HCT116 (cell line): Measurements from ENCODE around the gene ASAP2. TPM values are rescaled to one million over a fixed set of nuclear protein-coding genes. Genes with fewer than 3 reads are reported as not detected.

ENCODE experiments used
- ATAC-seq: fragments of 200-7000 bp; cut with Tn5 transposase; 2 replicates; pipeline ENCODE4 v1.9.1; 2020; ENCODE audit warnings: mild to moderate bottlenecking, moderate library complexity
- BruUV-seq: library from RNA; stranded (reverse); fragments of 400-500 nt; replicated peaks from 2 replicates; lab custom pipeline; 2021; lab: Mats Ljungman, UMichigan
- CTCF ChIA-PET: fragments of 300-600 bp; sonication (Branson Sonifier 250); formaldehyde crosslinking; loops from one replicate; lab custom pipeline; 2021; ENCODE audit warnings: antibody characterized with exemption; lab: Charles Lee
- POLR2A ChIA-PET: fragments of 300-600, 350-600 bp; sonication (Branson Sonifier 250); formaldehyde crosslinking; loops from one replicate; lab custom pipeline; 2021; ENCODE audit warnings: antibody characterized with exemption; lab: Charles Lee
- RAD21 ChIA-PET, 2 experiments: fragments of 300-600 bp; sonication (Branson Sonifier 250); formaldehyde crosslinking; loops; one replicate each; lab custom pipeline; 2023; ENCODE audit warnings: low total read pairs in 2 of 2; ENCODE audit not compliant: uncharacterized antibody in 2 of 2, unreplicated experiment in 2 of 2, low non-redundant PET in 1 of 2; lab: Charles Lee
- DNase-seq: peaks from one replicate; pipeline ENCODE4 v3.0.0-alpha.2; 2010; ENCODE audit warnings: low read depth, low spot score
- H2AFZ ChIP-seq: fragments of 200-600 bp; shearing (Covaris generic), sonication (generic); 2 replicates; pipeline ENCODE4 v1.6.1; 2017; ENCODE audit warnings: low read depth, mixed run types, mixed read lengths, antibody characterized with exemption, low read length; ENCODE audit not compliant: poor library complexity, severe bottlenecking
- H3K27ac ChIP-seq: 2 replicates; pipeline ENCODE4 v1.5.1; 2012; ENCODE audit warnings: low read depth, low read length
- H3K27me3 ChIP-seq: fragments of 200-600 bp; sonication (generic); 2 replicates; pipeline ENCODE4 v1.6.1; 2016; ENCODE audit warnings: mixed run types, low read length, mixed read lengths; ENCODE audit not compliant: insufficient read depth
- H3K36me3 ChIP-seq, 2 experiments: fragments of 200-500 bp in 1 of 2; fragments of 200-600 bp in 1 of 2; sonication (Bioruptor generic) in 1 of 2; sonication (generic) in 1 of 2; 2 replicates each; pipeline versions ENCODE4 v1.5.1 to v1.6.1; 2014 to 2016; ENCODE audit warnings: low read length in 2 of 2, inconsistent platforms in 1 of 2, mixed read lengths in 1 of 2, mixed run types in 1 of 2; ENCODE audit not compliant: insufficient read depth in 2 of 2, control insufficient read depth in 1 of 2
- H3K4me1 ChIP-seq, 2 experiments: fragments of 200-600 bp in 1 of 2; sonication (generic) in 1 of 2; 2 replicates each; pipeline versions ENCODE4 v1.5.1 to v1.6.1; 2012 to 2017; ENCODE audit warnings: low read length in 2 of 2, inconsistent platforms in 1 of 2, mild to moderate bottlenecking in 1 of 2, mixed read lengths in 1 of 2, mixed run types in 1 of 2, moderate library complexity in 1 of 2; ENCODE audit not compliant: insufficient read depth in 2 of 2, control insufficient read depth in 1 of 2
- H3K4me2 ChIP-seq: fragments of 200-600 bp; sonication (generic); 2 replicates; pipeline ENCODE4 v1.6.1; 2017; ENCODE audit warnings: mixed run types, low read length, mixed read lengths
- H3K4me3 ChIP-seq, 2 experiments: fragments of 200-600 bp in 1 of 2; sonication (generic) in 1 of 2; replicated peaks in 1 of 2; 2 replicates each; pipeline ENCODE4 v1.5.1; 2011 to 2016; ENCODE audit warnings: low read length in 2 of 2, control low read depth in 1 of 2, low read depth in 1 of 2, mild to moderate bottlenecking in 1 of 2, mixed read lengths in 1 of 2, mixed run types in 1 of 2
- H3K79me2 ChIP-seq: fragments of 200-600 bp; sonication (generic); 2 replicates; pipeline ENCODE4 v1.6.1; 2017; ENCODE audit warnings: mild to moderate bottlenecking, mixed run types, low read length, moderate library complexity, mixed read lengths; ENCODE audit not compliant: insufficient read depth
- H3K9ac ChIP-seq: fragments of 200-600 bp; sonication (generic); 2 replicates; pipeline ENCODE4 v1.6.1; 2016; ENCODE audit warnings: low read length, mixed read lengths
- H3K9me2 ChIP-seq: fragments of 200-600 bp; sonication (generic), shearing (Covaris generic); 2 replicates; pipeline ENCODE4 v1.6.1; 2017; ENCODE audit warnings: mixed run types, mild to moderate bottlenecking, moderate library complexity; ENCODE audit not compliant: insufficient read depth
- H3K9me3 ChIP-seq, 2 experiments: fragments of 200-500 bp in 1 of 2; fragments of 200-600 bp in 1 of 2; sonication (Bioruptor generic) in 1 of 2; sonication (generic) in 1 of 2; 2 replicates each; pipeline ENCODE4 v1.6.1; 2014 to 2017; ENCODE audit warnings: low read length in 2 of 2, mixed read lengths in 2 of 2, inconsistent platforms in 1 of 2, low read depth in 1 of 2, mild to moderate bottlenecking in 1 of 2, mixed run types in 1 of 2, moderate library complexity in 1 of 2; ENCODE audit not compliant: control insufficient read depth in 1 of 2, insufficient read depth in 1 of 2
- H4K20me1 ChIP-seq: fragments of 200-600 bp; sonication (generic), shearing (Covaris generic); 2 replicates; pipeline ENCODE4 v1.6.1; 2017; ENCODE audit warnings: mixed run types, mild to moderate bottlenecking, moderate library complexity; ENCODE audit not compliant: insufficient read depth
- ATF3 ChIP-seq: IDR thresholded peaks from 2 replicates; pipeline ENCODE4 v1.6.1; 2012
- CEBPB ChIP-seq: IDR thresholded peaks from 2 replicates; pipeline ENCODE4 v1.6.1; 2012; ENCODE audit warnings: low read depth
- EGR1 ChIP-seq: IDR thresholded peaks from 2 replicates; pipeline ENCODE4 v1.6.1; 2012; ENCODE audit warnings: low read depth
- ELF1 ChIP-seq: IDR thresholded peaks from 2 replicates; pipeline ENCODE4 v1.6.1; 2012; ENCODE audit warnings: low read depth, borderline replicate concordance
- EZH2phosphoT487 ChIP-seq: fragments of 200-600 bp; IDR thresholded peaks from 2 replicates; pipeline ENCODE4 v1.6.1; 2018; ENCODE audit warnings: antibody characterized with exemption, borderline replicate concordance
- FOSL1 ChIP-seq: IDR thresholded peaks from 2 replicates; pipeline ENCODE4 v1.6.1; 2012; ENCODE audit warnings: low read depth
- JUND ChIP-seq: IDR thresholded peaks from 2 replicates; pipeline ENCODE4 v1.6.1; 2012
- TCF7L2 ChIP-seq: IDR thresholded peaks from 2 replicates; pipeline ENCODE4 v1.7.0; 2011; ENCODE audit warnings: borderline replicate concordance, inconsistent platforms; ENCODE audit not compliant: insufficient read depth, insufficient read length; ENCODE audit errors: extremely low read depth
- ZNF274 ChIP-seq: fragments of 200-500 bp; sonication (Bioruptor generic); IDR thresholded peaks from 2 replicates; pipeline ENCODE4 v1.6.1; 2014; ENCODE audit warnings: mild to moderate bottlenecking, low read depth, low read length, inconsistent platforms
- intact Hi-C: fragments of 100-400 bp; cut with micrococcal nuclease; formaldehyde crosslinking; loops from 2 replicates; pipeline ENCODE4 v1.10.0; 2022
- total RNA-seq: library from RNA; stranded (reverse); gene quantifications from one replicate; pipeline ENCODE4 v1.2.1, GENCODE V29; 2021; ENCODE audit not compliant: unreplicated experiment

The ASAP2 gene
- total RNA-seq, 1 experiment from 2014 or later, result 16.5 TPM

GRCh38 chr2:9296559-9296958, 89.9 kb downstream of the ASAP2 start:
- no peak overlapping the region for H3K27ac ChIP-seq
- H3K4me1 ChIP-seq, result peaks cover 6 to 16% of the 10 kb centered on the region in 2 experiments; a peak in 3 of 4 replicates
- no peaks in the 10 kb centered on the region for H4K20me1 ChIP-seq
- H3K9me2 ChIP-seq, result no peaks in the 10 kb centered on the region
- no peak for ATAC-seq
- ChIA-PET CTCF (no interaction called here), POLR2A (no interaction called here), RAD21 (no interaction called here)
- H2AFZ ChIP-seq, result no peak overlapping the region
- H3K4me3 ChIP-seq, result no peak overlapping the region
- no peak overlapping the region for H3K9ac ChIP-seq
- H3K79me2 ChIP-seq, result no peaks in the 10 kb centered on the region
- no TSS peak for BruUV-seq
- no peaks in the 10 kb centered on the region for H3K27me3 ChIP-seq
- no peaks in the 10 kb centered on the region for H3K36me3 ChIP-seq
- no peak overlapping the region for H3K4me2 ChIP-seq
- no peak for DNase-seq
- intact Hi-C loops, result no loop called here
- H3K9me3 ChIP-seq, result no peaks in the 10 kb centered on the region
- TF ChIP-seq EGR1, result no peak

GRCh38 chr2:9297156-9297555, 90.5 kb downstream of the ASAP2 start:
- no peak for TF ChIP-seq ELF1
- TF ChIP-seq, all 23 proteins: peak for 0
- Histone ChIP-seq H3K9ac (no peak overlapping the region), H3K27ac (no peak overlapping the region), H3K4me3 (no peak overlapping the region), H4K20me1 (no peaks in the 10 kb centered on the region), H3K9me2 (no peaks in the 10 kb centered on the region), H3K4me1 (peaks cover 6 to 16% of the 10 kb centered on the region in 2 experiments; a peak in 3 of 4 replicates), H3K36me3 (no peaks in the 10 kb centered on the region), H2AFZ (no peak overlapping the region), H3K4me2 (no peak overlapping the region), H3K27me3 (no peaks in the 10 kb centered on the region), H3K79me2 (no peaks in the 10 kb centered on the region), H3K9me3 (no peaks in the 10 kb centered on the region)
- BruUV-seq, result no TSS peak
- POLR2A ChIA-PET, result no interaction called here
- RAD21 ChIA-PET, result no interaction called here
- CTCF ChIA-PET, result no interaction called here
- ATAC-seq (no peak), DNase-seq (no peak)
- intact Hi-C loops, result no loop called here

GRCh38 chr2:9297807-9298206, 91.2 kb downstream of the ASAP2 start:
- H3K36me3 ChIP-seq, result no peaks in the 10 kb centered on the region
- CTCF ChIA-PET, result no interaction called here

More at GRCh38 chr2:9297807-9298206, 91.2 kb downstream of the ASAP2 start:
- DNase-seq (no peak), ATAC-seq (no peak)
- Histone ChIP-seq H3K9me2 (no peaks in the 10 kb centered on the region), H3K27me3 (no peaks in the 10 kb centered on the region), H3K79me2 (no peaks in the 10 kb centered on the region), H3K4me3 (no peak overlapping the region), H3K4me2 (no peak overlapping the region), H4K20me1 (no peaks in the 10 kb centered on the region), H2AFZ (no peak overlapping the region), H3K9ac (no peak overlapping the region), H3K9me3 (no peaks in the 10 kb centered on the region), H3K27ac (no peak overlapping the region), H3K4me1 (peaks cover 6 to 16% of the 10 kb centered on the region in 2 experiments; a peak in 3 of 4 replicates)
- POLR2A ChIA-PET, result no interaction called here
- TF ChIP-seq EZH2phosphoT487 (no peak), CEBPB (no peak), FOSL1 (no peak), TCF7L2 (no peak), JUND (no peak), ZNF274 (no peak), ATF3 (no peak)
- intact Hi-C loops, result no loop called here
- no TSS peak for BruUV-seq
- RAD21 ChIA-PET, result no interaction called here
